Endothelial cell of umbilical vein (primary cell): ENCODE data around the gene DENND1A. TPM values are rescaled to one million over a fixed set of nuclear protein-coding genes. Genes with fewer than 3 reads are reported as not detected.

Experiments
- BruUV-seq: library from RNA; stranded (reverse); fragments of 400-500 nt; replicated peaks from 2 replicates; lab custom pipeline; 2021; lab: Mats Ljungman, UMichigan
- CTCF ChIA-PET: fragments of 300-600, 350-600 bp; sonication (Branson Sonifier 250); formaldehyde crosslinking; loops from one replicate; lab custom pipeline; 2021; ENCODE audit warnings: antibody characterized with exemption, inconsistent platforms; lab: Charles Lee
- POLR2A ChIA-PET: fragments of 300-600, 350-600 bp; sonication (Branson Sonifier 250); formaldehyde crosslinking; loops from one replicate; lab custom pipeline; 2021; ENCODE audit warnings: antibody characterized with exemption, inconsistent platforms; lab: Charles Lee
- DNase-seq: peaks from one replicate; pipeline ENCODE4 v3.0.0-alpha.2; 2011; ENCODE audit warnings: low read depth, low spot score
- FAIRE-seq: peaks from 2 replicates; lab custom pipeline; 2011; peaks lifted over from hg19 to GRCh38; lab: Jason Lieb, UNC
- H2AFZ ChIP-seq: 2 replicates; pipeline ENCODE4 v1.6.0; 2012; ENCODE audit warnings: low read depth, low read length, control low read depth, inconsistent platforms
- H3K27ac ChIP-seq: 2 replicates; pipeline ENCODE4 v1.5.1; 2011; ENCODE audit warnings: low read depth, mild to moderate bottlenecking, control low read depth, low read length, moderate library complexity; ENCODE audit not compliant: insufficient read depth
- H3K27me3 ChIP-seq, 2 experiments: 2 replicates each; pipeline versions ENCODE4 v1.6.0 to v1.6.1; 2011; ENCODE audit warnings: low read length in 2 of 2, mixed read lengths in 1 of 2; ENCODE audit not compliant: control insufficient read depth in 2 of 2, insufficient read depth in 2 of 2
- H3K36me3 ChIP-seq, 2 experiments: 2 replicates in 1 of 2; 3 replicates in 1 of 2; pipeline ENCODE4 v1.5.1; 2011; ENCODE audit warnings: low read length in 2 of 2, mild to moderate bottlenecking in 1 of 2, moderate library complexity in 1 of 2; ENCODE audit not compliant: control insufficient read depth in 2 of 2, insufficient read depth in 2 of 2; ENCODE audit errors: extremely low read depth in 1 of 2
- H3K4me1 ChIP-seq: 3 replicates; pipeline ENCODE4 v1.5.1; 2011; ENCODE audit warnings: mild to moderate bottlenecking, low read length; ENCODE audit not compliant: control insufficient read depth, insufficient read depth; ENCODE audit errors: extremely low read depth
- H3K4me2 ChIP-seq: 2 replicates; pipeline ENCODE4 v1.6.1; 2011; ENCODE audit warnings: low read length, control low read depth, mixed read lengths; ENCODE audit not compliant: insufficient read depth
- H3K4me3 ChIP-seq, 3 experiments: fragments of 200-600 bp in 1 of 3; sonication (generic), shearing (Covaris generic) in 1 of 3; replicated peaks in 1 of 3; 2 replicates each; pipeline ENCODE4 v1.5.1; 2011 to 2016; ENCODE audit warnings: control low read depth in 3 of 3, low read length in 3 of 3, mild to moderate bottlenecking in 2 of 3, inconsistent platforms in 1 of 3, low read depth in 1 of 3, moderate library complexity in 1 of 3; ENCODE audit not compliant: insufficient read depth in 1 of 3
- H3K79me2 ChIP-seq: 2 replicates; pipeline ENCODE4 v1.6.0; 2012; ENCODE audit warnings: low read length, inconsistent platforms; ENCODE audit not compliant: control insufficient read depth, insufficient read depth
- H3K9ac ChIP-seq: replicated peaks from 2 replicates; pipeline ENCODE3; 2011; ENCODE audit warnings: low read length, control low read depth; ENCODE audit not compliant: insufficient read depth; ENCODE audit errors: extremely low read depth
- H3K9me1 ChIP-seq: replicated peaks from 3 replicates; pipeline ENCODE4 v1.6.0; 2011; ENCODE audit warnings: mild to moderate bottlenecking, low read length; ENCODE audit not compliant: control insufficient read depth, insufficient read depth; ENCODE audit errors: extremely low read depth
- H3K9me3 ChIP-seq: replicated peaks from 2 replicates; pipeline ENCODE4 v1.5.1; 2012; ENCODE audit warnings: low read length, inconsistent platforms; ENCODE audit not compliant: control insufficient read depth, insufficient read depth
- H4K20me1 ChIP-seq: replicated peaks from 2 replicates; pipeline ENCODE3; 2011; ENCODE audit warnings: mild to moderate bottlenecking, low read length; ENCODE audit not compliant: control insufficient read depth, insufficient read depth; ENCODE audit errors: extremely low read depth
- CTCF ChIP-seq, 2 donors: IDR thresholded peaks; 1 replicate in 1 of 2; 2 replicates in 1 of 2; pipeline ENCODE4 v1.5.1; 2011; ENCODE audit warnings: low read length in 2 of 2, mild to moderate bottlenecking in 2 of 2, moderate library complexity in 2 of 2, control low read depth in 1 of 2, inconsistent platforms in 1 of 2, low read depth in 1 of 2; ENCODE audit not compliant: insufficient read depth in 1 of 2; ENCODE audit errors: extremely low read depth in 1 of 2
- EZH2 ChIP-seq: IDR thresholded peaks from 2 replicates; pipeline ENCODE4 v1.6.1; 2012; ENCODE audit warnings: borderline replicate concordance, low read depth, mild to moderate bottlenecking, moderate library complexity, low read length, inconsistent platforms; ENCODE audit not compliant: severe bottlenecking
- FOS ChIP-seq: IDR thresholded peaks from 2 replicates; pipeline ENCODE4 v1.6.1; 2011; ENCODE audit warnings: mild to moderate bottlenecking, low read length, moderate library complexity, borderline replicate concordance; ENCODE audit not compliant: insufficient read depth
- GATA2 ChIP-seq: IDR thresholded peaks from 2 replicates; pipeline ENCODE4 v1.7.0; 2011; ENCODE audit warnings: low read depth, mild to moderate bottlenecking, moderate library complexity, mixed read lengths, low read length; ENCODE audit not compliant: insufficient read length, insufficient read depth
- JUN ChIP-seq: IDR thresholded peaks from 2 replicates; pipeline ENCODE4 v1.6.1; 2011; ENCODE audit warnings: borderline replicate concordance, low read depth; ENCODE audit not compliant: insufficient read length, insufficient read depth
- MAX ChIP-seq: IDR thresholded peaks from 2 replicates; pipeline ENCODE4 v1.6.1; 2011; ENCODE audit not compliant: insufficient read depth, insufficient read length
- MYC ChIP-seq: IDR thresholded peaks from one replicate; pipeline ENCODE4 v1.6.1; 2011; ENCODE audit warnings: mild to moderate bottlenecking, low read depth, low read length
- POLR2A ChIP-seq: IDR thresholded peaks from 2 replicates; pipeline ENCODE4 v1.6.1; 2012; ENCODE audit warnings: low read depth, mild to moderate bottlenecking, control low read depth, low read length
- POLR2AphosphoS5 ChIP-seq: IDR thresholded peaks from 2 replicates; pipeline ENCODE4 v1.6.1; 2012; ENCODE audit warnings: low read depth, mild to moderate bottlenecking, control low read depth, low read length, moderate library complexity; ENCODE audit not compliant: insufficient read depth
- dilution Hi-C: fragments of 300-500 bp; cut with MboI; formaldehyde crosslinking; loops from one replicate; pipeline ENCODE4 v1.15.0; 2019; ENCODE audit warnings: low sequenced_read_pairs; ENCODE audit not compliant: extremely low pct_ligation_motif_present
- intact Hi-C: fragments of 100-400 bp; cut with micrococcal nuclease; formaldehyde crosslinking; loops from one replicate; pipeline ENCODE4 v1.10.0; 2022
- polyA plus RNA-seq, 4 experiments: library from polyadenylated mRNA; depleted of rRNA in 3 of 4; stranded (reverse) in 3 of 4; unstranded in 1 of 4; fragments of >200 nt; gene quantifications; 2 replicates each; pipeline versions ENCODE4 v1.2.1 to v1.2.3, GENCODE V29; 2011 to 2012; ENCODE audit warnings: missing spikeins in 1 of 4
- total RNA-seq: library from RNA; stranded (reverse); gene quantifications from 2 replicates; pipeline ENCODE4 v1.2.3, GENCODE V29; 2021

Gene DENND1A
- total and polyA plus RNA-seq, 2 donors (not counting 3 experiments of a cell fraction or from before 2014, with no cell fraction given): 18.5 to 24.5 TPM

- H3K4me3 ChIP-seq: no peak overlapping the region
- no peaks in the 10 kb centered on the region for H3K4me1 ChIP-seq
- H3K9me1 ChIP-seq: no peaks in the 10 kb centered on the region
- dilution Hi-C loops (no loop called here), intact Hi-C loops (loop anchor here (10.0 kb wide), 1 partner anchor 916 kb away; no protein-coding TSS in a partner anchor)
- no peak overlapping the region for H3K9ac ChIP-seq
- ChIA-PET POLR2A (no interaction called here), CTCF (interaction anchor here (0.9 to 2.6 kb wide), 2 partner anchors 9 to 632 kb away, joined by 3 to 9 read pairs; no protein-coding TSS in a partner anchor)
- no peak for TF ChIP-seq CTCF (IDR thresholded peaks at IDR 0.05; ENCODE audit: extremely low read depth in 1 of 2, insufficient read depth in 1 of 2, low read depth in 1 of 2, low read length in 2 of 2)
- TF ChIP-seq POLR2AphosphoS5: no peak
- TF ChIP-seq MAX: no peak
- no peak for TF ChIP-seq JUN
- TF ChIP-seq EZH2: no peak
- TF ChIP-seq GATA2: no peak
- no peak for TF ChIP-seq FOS
- TF ChIP-seq MYC: no peak
- no peak for TF ChIP-seq POLR2A
- no peaks in the 10 kb centered on the region for H3K27me3 ChIP-seq
- H3K4me2 ChIP-seq: no peak overlapping the region
- no peaks in the 10 kb centered on the region for H4K20me1 ChIP-seq
- H2AFZ ChIP-seq: no peak overlapping the region
- FAIRE-seq (no peak), DNase-seq (no peak)
- no peaks in the 10 kb centered on the region for H3K9me3 ChIP-seq
- BruUV-seq: no TSS peak
- no peak overlapping the region for H3K27ac ChIP-seq
- H3K36me3 ChIP-seq: no peaks in the 10 kb centered on the region
- H3K79me2 ChIP-seq: no peaks in the 10 kb centered on the region
Measured at GRCh38 chr9:123408313-123409262, 521.3 kb downstream of the DENND1A start.
